ENCODE measurements around the gene GAS7.

GAS7 gene

GRCh38 chr17:10120749-10121148 is 77.7 kb downstream of the GAS7 start:
- in situ Hi-C loops (cut with HindIII; ENCODE audit: low pct_ligation_motif_present, low sequenced_read_pairs), result no loop called here
- H3K27ac ChIP-seq, result no peak overlapping the region
- no peaks in the 10 kb centered on the region for H3K27me3 ChIP-seq (replicated peaks)
- no peak for TF ChIP-seq CTCF (IDR thresholded peaks at IDR 0.05; ENCODE audit: low read depth, low read length, missing control alignments)
- H3K4me3 ChIP-seq (ENCODE audit: low read depth, low read length), result no peak overlapping the region
- no peak for DNase-seq
- H3K36me3 ChIP-seq (replicated peaks), result no peaks in the 10 kb centered on the region

GRCh38 chr17:10120109-10120485 is 78.3 kb downstream of the GAS7 start:
- no peak overlapping the region for H3K4me3 ChIP-seq (ENCODE audit: low read depth, low read length)
- no peak for DNase-seq

DNA sequence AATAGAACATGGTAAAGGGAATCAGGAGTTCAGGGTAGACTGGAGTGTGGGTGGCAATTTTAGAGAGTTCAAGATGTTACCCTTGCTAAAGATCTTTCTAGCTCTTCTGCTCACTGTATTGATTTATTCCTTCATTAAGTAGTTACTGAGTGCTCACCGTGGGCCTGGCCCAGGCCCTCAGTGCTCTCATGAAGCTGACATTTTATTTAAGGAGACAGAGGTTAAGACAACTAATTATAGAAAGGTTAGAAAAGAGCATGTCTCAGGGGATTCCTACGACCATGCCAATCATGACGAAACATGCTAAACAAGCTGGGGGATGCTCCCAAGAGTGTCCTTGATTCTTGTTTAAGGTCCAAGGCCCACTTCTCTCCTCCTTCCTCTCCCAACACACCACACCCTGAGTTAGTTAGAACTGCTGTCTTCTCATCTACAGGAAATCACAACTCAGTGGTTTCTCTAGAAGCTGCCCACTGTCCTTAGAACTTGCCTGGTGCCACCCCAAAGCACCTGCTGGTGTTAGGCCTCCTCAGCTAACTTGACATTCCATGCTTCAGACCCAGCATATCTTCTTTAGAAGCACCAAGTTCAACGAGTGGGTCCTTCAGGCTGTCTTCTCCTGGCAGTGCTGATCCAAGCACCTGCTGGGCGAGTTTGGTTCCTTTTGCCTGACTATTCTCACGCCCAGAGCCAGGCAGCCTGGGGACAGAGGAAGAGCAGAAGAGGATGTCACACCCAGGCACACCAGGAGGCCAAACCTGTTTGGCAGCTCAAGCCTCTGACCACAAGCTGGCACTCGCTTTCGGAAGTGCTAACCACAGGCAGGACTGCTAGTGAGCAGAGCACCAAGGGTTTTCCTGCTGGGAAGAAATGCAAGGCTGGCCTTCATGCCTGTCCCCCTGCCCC is 79.0 kb downstream of the GAS7 start:
- H3K36me3 ChIP-seq (replicated peaks), result no peaks in the 10 kb centered on the region
- no peak for DNase-seq
- H3K27me3 ChIP-seq (replicated peaks), result no peaks in the 10 kb centered on the region
- H3K27ac ChIP-seq, result no peak overlapping the region
- H3K4me3 ChIP-seq (ENCODE audit: low read depth, low read length), result no peak overlapping the region
- in situ Hi-C loops (cut with HindIII; ENCODE audit: low pct_ligation_motif_present, low sequenced_read_pairs), result no loop called here
- TF ChIP-seq CTCF (IDR thresholded peaks at IDR 0.05; ENCODE audit: low read depth, low read length, missing control alignments), result no peak

More at GRCh38 chr17:10120109-10120485, 78.3 kb downstream of the GAS7 start:
- in situ Hi-C loops (cut with HindIII; ENCODE audit: low pct_ligation_motif_present, low sequenced_read_pairs), result no loop called here
- Histone ChIP-seq H3K36me3 (replicated peaks) (no peaks in the 10 kb centered on the region), H3K27me3 (replicated peaks) (no peaks in the 10 kb centered on the region), H3K27ac (no peak overlapping the region)
- no peak for TF ChIP-seq CTCF (IDR thresholded peaks at IDR 0.05; ENCODE audit: low read depth, low read length, missing control alignments)

GRCh38 chr17:10118788-10119130 is 79.6 kb downstream of the GAS7 start:
- H3K27me3 ChIP-seq (replicated peaks), result no peaks in the 10 kb centered on the region
- DNase-seq, result no peak
- no peak overlapping the region for H3K4me3 ChIP-seq (ENCODE audit: low read depth, low read length)
- TF ChIP-seq CTCF (IDR thresholded peaks at IDR 0.05; ENCODE audit: low read depth, low read length, missing control alignments), result no peak
- no peaks in the 10 kb centered on the region for H3K36me3 ChIP-seq (replicated peaks)
- in situ Hi-C loops (cut with HindIII; ENCODE audit: low pct_ligation_motif_present, low sequenced_read_pairs), result no loop called here
- H3K27ac ChIP-seq, result no peak overlapping the region

GRCh38 chr17:10117581-10118001 is 80.8 kb downstream of the GAS7 start:
- no peaks in the 10 kb centered on the region for H3K27me3 ChIP-seq (replicated peaks)
- H3K4me3 ChIP-seq (ENCODE audit: low read depth, low read length), result no peak overlapping the region
- DNase-seq, result no peak
- H3K36me3 ChIP-seq (replicated peaks), result no peaks in the 10 kb centered on the region
- in situ Hi-C loops (cut with HindIII; ENCODE audit: low pct_ligation_motif_present, low sequenced_read_pairs), result no loop called here
- H3K27ac ChIP-seq, result no peak overlapping the region
- TF ChIP-seq CTCF (IDR thresholded peaks at IDR 0.05; ENCODE audit: low read depth, low read length, missing control alignments), result no peak

Measured in brain microvascular endothelial cell (primary cell).